ENCODE results near the gene RBM34.
"Not testable (repeated sequence)": the region's sequence is repeated elsewhere in the genome, so short reads cannot be mapped to it uniquely, and the experiment has no call there.

DNA sequence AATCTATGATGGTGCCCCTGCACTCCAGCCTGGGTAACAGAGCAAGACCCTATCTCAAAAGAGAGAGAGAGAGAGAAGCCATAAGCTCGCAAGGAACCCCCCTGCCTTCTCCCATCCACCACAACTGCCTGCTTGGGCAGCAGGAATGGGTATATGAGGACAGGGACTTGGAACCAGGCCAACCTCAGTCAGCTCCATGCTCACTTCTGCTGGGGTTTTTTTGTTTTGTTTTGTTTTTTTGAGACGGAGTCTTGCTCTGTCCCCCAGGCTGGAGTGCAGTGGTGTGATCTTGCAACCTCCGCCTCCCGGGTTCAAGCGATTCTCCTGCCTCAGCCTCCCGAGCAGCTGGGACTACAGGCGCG, 69.0 kb downstream of the RBM34 start:
- TF ChIP-seq POLR2A (IDR thresholded peaks at IDR 0.05; ENCODE audit: low read length); GATA1 (IDR thresholded peaks at IDR 0.05; ENCODE audit: low read depth, low read length): not testable (repeated sequence)
